Stimulated activated naive CD8-positive, alpha-beta T cell treated with anti-CD3 and anti-CD28 coated beads, Interleukin-15, Interleukin-2, amounts not matched to agents 100 ng/mL and 50 ng/mL, for 24 hours (primary cell): ENCODE data around the gene SLC9A7.
"Not testable (repeated sequence)": the region's sequence is repeated elsewhere in the genome, so short reads cannot be mapped to it uniquely, and the experiment has no call there.

Experiments
- H3K27ac Mint-ChIP-seq: one replicate; pipeline ENCODE4 v1.8.0; 2021; ENCODE audit warnings: mild to moderate bottlenecking, mixed read lengths
- H3K27me3 Mint-ChIP-seq: one replicate; pipeline ENCODE4 v1.8.0; 2021; ENCODE audit warnings: mixed read lengths
- H3K36me3 Mint-ChIP-seq: one replicate; pipeline ENCODE4 v1.8.0; 2021; ENCODE audit warnings: low read depth, mixed read lengths
- H3K4me1 Mint-ChIP-seq: one replicate; pipeline ENCODE4 v1.8.0; 2021; ENCODE audit warnings: low read depth, mixed read lengths
- H3K4me3 Mint-ChIP-seq: one replicate; pipeline ENCODE4 v1.8.0; 2021; ENCODE audit warnings: mild to moderate bottlenecking, mixed read lengths
- H3K9me3 Mint-ChIP-seq: one replicate; pipeline ENCODE4 v1.8.0; 2021; ENCODE audit warnings: mixed read lengths

The SLC9A7 gene

GRCh38 chrX:46758956-46759644 is at the start of gene SLC9A7:
Gene SLC9A7 (minus strand): TSS chrX:46759118. CDS start chrX:46759029, 89 bp downstream.
- H3K36me3 Mint-ChIP-seq, result no peaks in the 10 kb centered on the region
- no peaks in the 10 kb centered on the region for H3K9me3 Mint-ChIP-seq
- H3K4me3 Mint-ChIP-seq, result peak within 1 kb of the TSS; percentile 94
- peaks cover 4% of the 10 kb centered on the region for H3K27me3 Mint-ChIP-seq
- H3K27ac Mint-ChIP-seq, result peak within 1 kb of the TSS; percentile 87
- H3K4me1 Mint-ChIP-seq, result peaks cover 24% of the 10 kb centered on the region

- H3K36me3 Mint-ChIP-seq, result no peaks in the 10 kb centered on the region
Observed at GRCh38 chrX:46805270-46805669, 46.4 kb upstream of the SLC9A7 start.

GRCh38 chrX:46803140-46803539 is 44.2 kb upstream of the SLC9A7 start:
- Mint-ChIP-seq H3K9me3 (no peaks in the 10 kb centered on the region), H3K27me3 (no peaks in the 10 kb centered on the region), H3K4me1 (no peaks in the 10 kb centered on the region), H3K36me3 (no peaks in the 10 kb centered on the region), H3K4me3 (no peak overlapping the region), H3K27ac (no peak overlapping the region)

More at GRCh38 chrX:46805270-46805669, 46.4 kb upstream of the SLC9A7 start:
- no peak overlapping the region for H3K27ac Mint-ChIP-seq
- no peaks in the 10 kb centered on the region for H3K9me3 Mint-ChIP-seq
- no peak overlapping the region for H3K4me3 Mint-ChIP-seq
- no peaks in the 10 kb centered on the region for H3K4me1 Mint-ChIP-seq
- no peaks in the 10 kb centered on the region for H3K27me3 Mint-ChIP-seq

- Mint-ChIP-seq H3K4me3 (no peak overlapping the region), H3K9me3 (no peaks in the 10 kb centered on the region), H3K4me1 (peaks cover 19% of the 10 kb centered on the region), H3K27ac (no peak overlapping the region), H3K27me3 (no peaks in the 10 kb centered on the region), H3K36me3 (no peaks in the 10 kb centered on the region)
Observed at GRCh38 chrX:46796574-46797191, 37.8 kb upstream of the SLC9A7 start.

- Mint-ChIP-seq H3K36me3 (no peaks in the 10 kb centered on the region), H3K27me3 (no peaks in the 10 kb centered on the region), H3K27ac (no peak overlapping the region), H3K4me1 (peaks cover 23% of the 10 kb centered on the region), H3K9me3 (no peaks in the 10 kb centered on the region), H3K4me3 (no peak overlapping the region)
Observed at GRCh38 chrX:46793386-46794143, 34.6 kb upstream of the SLC9A7 start.

- no peaks in the 10 kb centered on the region for H3K27me3 Mint-ChIP-seq
- peak overlapping the region; percentile 43 for H3K4me3 Mint-ChIP-seq
- H3K4me1 Mint-ChIP-seq, result peaks cover 23% of the 10 kb centered on the region
- no peak overlapping the region for H3K27ac Mint-ChIP-seq
- no peaks in the 10 kb centered on the region for H3K9me3 Mint-ChIP-seq
- H3K36me3 Mint-ChIP-seq, result no peaks in the 10 kb centered on the region
Observed at GRCh38 chrX:46792810-46793188, 33.9 kb upstream of the SLC9A7 start.

- H3K4me1 Mint-ChIP-seq, result peaks cover 23% of the 10 kb centered on the region
- no peaks in the 10 kb centered on the region for H3K36me3 Mint-ChIP-seq
- no peaks in the 10 kb centered on the region for H3K9me3 Mint-ChIP-seq
- H3K4me3 Mint-ChIP-seq, result peak overlapping the region; percentile 43
- no peak overlapping the region for H3K27ac Mint-ChIP-seq
- no peaks in the 10 kb centered on the region for H3K27me3 Mint-ChIP-seq
Observed at GRCh38 chrX:46791927-46792809, 33.2 kb upstream of the SLC9A7 start.

GRCh38 chrX:46788902-46789301 is 30.0 kb upstream of the SLC9A7 start:
- no peak overlapping the region for H3K27ac Mint-ChIP-seq
- H3K9me3 Mint-ChIP-seq, result no peaks in the 10 kb centered on the region
- H3K27me3 Mint-ChIP-seq, result no peaks in the 10 kb centered on the region
- peaks cover 23% of the 10 kb centered on the region for H3K4me1 Mint-ChIP-seq
- H3K36me3 Mint-ChIP-seq, result no peaks in the 10 kb centered on the region
- H3K4me3 Mint-ChIP-seq, result no peak overlapping the region

GRCh38 chrX:46784437-46784836 is 25.5 kb upstream of the SLC9A7 start:
- H3K9me3 Mint-ChIP-seq, H3K36me3 Mint-ChIP-seq, H3K4me1 Mint-ChIP-seq, H3K4me3 Mint-ChIP-seq, H3K27ac Mint-ChIP-seq, H3K27me3 Mint-ChIP-seq: not testable (repeated sequence)

GRCh38 chrX:46782034-46782433 is 23.1 kb upstream of the SLC9A7 start:
- Mint-ChIP-seq H3K27ac (no peak overlapping the region), H3K9me3 (no peaks in the 10 kb centered on the region), H3K4me3 (no peak overlapping the region), H3K27me3 (no peaks in the 10 kb centered on the region), H3K36me3 (no peaks in the 10 kb centered on the region), H3K4me1 (peaks cover 4% of the 10 kb centered on the region)

- H3K36me3 Mint-ChIP-seq, result no peaks in the 10 kb centered on the region
- H3K4me1 Mint-ChIP-seq, result peaks cover 4% of the 10 kb centered on the region
- no peaks in the 10 kb centered on the region for H3K9me3 Mint-ChIP-seq
Observed at GRCh38 chrX:46777971-46778810, 19.3 kb upstream of the SLC9A7 start.

GRCh38 chrX:46770817-46771163 is 11.9 kb upstream of the SLC9A7 start:
- H3K4me3 Mint-ChIP-seq, result no peak overlapping the region
- H3K9me3 Mint-ChIP-seq, result no peaks in the 10 kb centered on the region
- H3K27me3 Mint-ChIP-seq, result no peaks in the 10 kb centered on the region
- no peaks in the 10 kb centered on the region for H3K4me1 Mint-ChIP-seq
- H3K27ac Mint-ChIP-seq, result no peak overlapping the region
- H3K36me3 Mint-ChIP-seq, result no peaks in the 10 kb centered on the region

More at GRCh38 chrX:46777971-46778810, 19.3 kb upstream of the SLC9A7 start:
- Mint-ChIP-seq H3K27ac (no peak overlapping the region), H3K4me3 (no peak overlapping the region), H3K27me3 (no peaks in the 10 kb centered on the region)

GRCh38 chrX:46770000-46770816 is 11.3 kb upstream of the SLC9A7 start:
- Mint-ChIP-seq H3K27me3 (no peaks in the 10 kb centered on the region), H3K36me3 (no peaks in the 10 kb centered on the region), H3K4me1 (no peaks in the 10 kb centered on the region), H3K9me3 (no peaks in the 10 kb centered on the region), H3K27ac (no peak overlapping the region), H3K4me3 (no peak overlapping the region)
